ENCODE results near the gene DBN1.

Gene DBN1

DNA sequence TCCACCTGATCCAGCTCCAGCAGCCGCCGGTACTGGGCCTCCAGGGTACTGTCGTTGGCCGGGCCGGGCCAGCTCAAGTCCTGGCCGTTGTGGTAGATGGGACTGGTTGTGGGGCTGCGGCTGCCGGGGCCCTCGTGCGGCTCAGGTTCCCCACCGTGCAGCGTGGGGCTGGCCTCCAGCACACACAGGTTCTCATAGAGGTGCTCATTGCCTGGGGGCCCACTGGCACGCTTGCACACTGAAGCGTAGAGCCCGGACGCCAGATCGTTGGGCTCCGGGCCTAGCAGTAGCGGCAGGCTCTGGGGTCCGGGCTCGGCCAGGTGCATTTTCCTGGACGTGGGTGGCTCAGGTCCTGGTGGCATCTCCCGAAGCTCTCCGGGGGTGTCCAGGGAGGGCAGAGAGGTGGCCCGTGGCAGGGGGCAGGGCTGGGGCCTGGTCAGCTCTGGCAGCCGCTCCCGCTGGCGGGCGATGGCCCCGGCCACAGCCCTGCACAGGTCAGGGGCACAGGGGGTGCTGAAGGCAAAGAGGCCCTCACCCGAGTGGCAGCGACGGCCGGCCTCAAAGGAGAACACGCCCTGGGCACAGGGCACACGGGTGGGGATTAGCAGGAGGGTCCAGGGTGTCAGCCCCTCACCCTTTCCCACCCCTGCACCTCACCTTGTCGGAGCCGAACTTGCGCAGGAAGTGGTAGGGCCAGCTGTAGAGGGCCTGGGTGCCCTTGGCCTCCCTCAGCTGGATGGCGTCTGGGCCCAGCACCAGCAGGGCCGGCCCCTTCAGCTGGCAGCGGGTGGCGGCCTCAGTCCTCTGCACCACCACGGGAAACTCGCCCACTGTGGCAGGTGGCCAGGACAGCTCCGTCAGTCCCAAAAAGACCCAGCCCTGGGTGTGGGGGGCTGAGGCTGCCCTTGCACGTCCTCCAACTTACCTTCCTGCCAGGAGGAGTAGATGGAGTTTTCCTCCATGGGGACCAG, 30.9 kb upstream of the DBN1 start:
- no peak for DNase-seq (ENCODE audit: low read depth)

GRCh38 chr5:177503351-177504085, 30.1 kb upstream of the DBN1 start:
- no peak for DNase-seq (ENCODE audit: low read depth)

GRCh38 chr5:177502886-177503285, 29.5 kb upstream of the DBN1 start:
- DNase-seq (ENCODE audit: low read depth): no peak

DNA sequence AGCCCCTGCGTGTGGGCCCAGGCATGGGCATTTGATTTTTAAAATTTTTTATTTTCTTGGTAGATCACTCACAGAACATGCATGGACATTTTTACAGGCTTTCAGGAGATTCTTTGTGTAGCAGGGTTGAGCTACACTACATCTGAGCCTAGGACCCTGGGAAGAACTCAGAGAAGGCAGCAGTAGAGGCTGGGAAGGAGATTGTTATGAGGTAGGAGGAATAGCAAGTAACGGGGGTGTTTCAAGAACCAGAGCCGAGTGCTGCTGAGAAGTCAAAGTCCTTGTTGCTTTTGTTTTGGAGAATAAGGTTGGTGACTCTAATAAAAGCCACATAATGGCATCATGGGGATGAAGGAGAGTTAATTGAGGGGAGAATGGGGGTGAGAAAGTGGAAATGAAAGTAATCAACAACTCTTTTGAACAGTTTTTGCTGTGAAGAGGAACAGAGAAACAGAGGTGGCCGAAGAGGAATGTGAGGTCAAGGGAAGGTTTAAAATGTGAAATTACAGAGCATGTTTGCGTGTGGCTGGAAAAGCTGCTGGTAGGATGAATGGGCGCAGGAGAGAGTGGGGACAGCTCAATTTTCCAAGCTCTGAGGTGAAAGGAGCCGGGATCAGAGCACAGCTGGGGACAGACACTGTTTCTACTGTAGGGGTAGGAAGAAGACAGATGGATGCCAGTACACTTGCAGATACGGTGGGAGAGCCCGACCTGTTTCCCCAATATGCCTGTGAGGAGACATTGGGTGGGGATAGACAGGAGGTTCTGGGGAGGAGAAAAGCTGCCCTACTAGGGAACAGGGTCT, 28.6 kb upstream of the DBN1 start:
- DNase-seq (ENCODE audit: low read depth): no peak

DNA sequence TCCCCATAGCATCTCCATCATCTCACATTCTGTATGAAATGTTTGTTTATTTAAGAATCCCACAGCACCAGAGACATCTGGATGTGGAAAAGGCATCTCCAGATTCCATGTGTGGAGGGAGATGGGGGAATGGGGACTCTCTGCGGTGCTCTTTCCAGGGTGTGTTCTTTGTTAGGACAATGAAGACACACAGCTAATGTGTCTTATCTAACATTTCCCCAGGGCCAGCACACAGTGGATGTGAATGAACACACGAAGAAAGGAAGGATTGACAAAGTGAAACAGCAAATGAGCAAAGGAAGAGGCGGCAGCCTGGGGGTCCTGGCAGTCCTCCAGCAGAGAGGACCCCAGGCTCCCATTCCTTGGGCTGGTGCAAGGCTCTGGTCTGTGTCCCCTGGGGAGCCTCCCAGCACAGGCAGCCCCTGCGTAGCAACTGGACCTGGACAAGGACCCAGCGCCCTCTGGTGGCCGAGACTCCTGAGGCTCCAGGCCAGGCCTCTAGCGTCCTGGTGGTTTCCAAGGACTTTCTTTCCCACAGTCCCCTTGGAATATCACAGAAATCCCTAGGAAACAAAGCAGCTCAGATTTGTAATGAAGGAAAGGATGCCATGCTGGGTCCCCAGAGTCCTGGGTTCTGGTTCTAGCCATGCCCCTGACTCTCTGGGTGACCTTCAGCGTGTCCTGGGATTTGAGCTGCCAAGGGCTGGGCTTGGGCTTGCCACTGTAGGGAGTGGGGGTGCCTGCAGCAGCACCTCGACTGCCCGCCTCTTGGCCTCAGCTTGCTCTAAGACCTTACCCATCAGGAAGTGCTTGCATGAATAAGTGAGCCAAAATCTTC, 27.5 kb upstream of the DBN1 start:
- peak; percentile 85 for DNase-seq (ENCODE audit: low read depth)

DNA sequence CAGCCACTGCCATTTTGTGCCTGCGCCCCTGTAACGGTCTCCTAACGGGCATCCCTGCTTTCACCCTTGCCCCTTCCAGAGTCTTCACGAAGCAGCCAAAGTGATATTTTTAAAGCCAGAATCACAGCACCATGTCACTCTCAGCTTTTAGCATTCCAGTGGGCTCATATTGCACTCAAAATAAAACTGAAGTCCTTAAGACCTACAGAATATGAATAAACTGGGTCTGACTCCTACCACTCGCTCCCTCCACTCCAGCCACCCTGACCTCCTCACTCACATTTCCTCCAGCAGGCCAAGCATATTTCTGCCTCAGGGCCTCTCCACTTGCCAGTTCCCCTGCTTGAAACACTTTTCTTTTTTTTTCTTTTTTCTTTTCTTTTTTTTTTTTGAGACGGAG, 26.4 kb upstream of the DBN1 start:
- DNase-seq (ENCODE audit: low read depth): no peak

GRCh38 chr5:177498013-177498787, 24.8 kb upstream of the DBN1 start:
- DNase-seq (ENCODE audit: low read depth): no peak

DNA sequence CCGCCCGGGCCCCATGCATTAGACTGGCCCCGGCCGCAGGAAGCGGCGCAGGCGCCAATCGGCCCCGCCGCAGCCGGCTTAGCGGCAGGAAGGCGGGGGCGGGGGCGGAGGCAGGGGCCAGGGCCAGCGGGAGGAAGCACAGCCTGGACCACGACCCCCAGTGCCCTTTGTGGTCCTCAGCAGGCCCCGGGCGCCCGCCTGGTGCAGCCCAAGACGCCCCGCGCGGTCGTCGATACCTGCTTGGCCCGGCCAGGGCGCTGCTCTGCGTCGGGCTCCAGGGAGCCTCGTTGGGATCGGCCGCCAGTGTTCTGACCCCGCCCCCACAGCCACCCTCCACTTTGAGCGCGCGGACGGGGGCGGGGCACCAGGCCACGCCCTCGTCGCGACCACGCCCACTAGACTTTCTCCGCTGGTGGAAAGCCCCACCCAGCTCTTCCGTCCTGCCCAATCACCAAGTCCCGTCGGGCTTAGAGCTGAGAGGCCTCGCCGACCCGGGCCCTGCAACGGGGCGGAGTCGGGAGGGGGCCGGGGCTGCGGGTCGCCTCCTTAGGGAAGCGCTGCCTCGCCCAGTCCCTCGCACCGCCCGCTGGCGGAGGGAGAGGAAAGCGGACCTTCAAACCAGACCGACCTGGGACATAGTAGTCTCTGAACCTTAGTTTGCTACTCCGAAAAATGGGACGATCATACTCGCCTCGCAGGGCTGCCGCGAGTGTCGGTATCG, 24.0 kb upstream of the DBN1 start, which contains the start of gene PDLIM7:
PDLIM7 (minus strand) TSS at position 313 of the 721 bp plus-strand sequence. CDS start 1,092 bp downstream, outside the sequence.
- peak; percentile 88 for DNase-seq (ENCODE audit: low read depth)

DNA sequence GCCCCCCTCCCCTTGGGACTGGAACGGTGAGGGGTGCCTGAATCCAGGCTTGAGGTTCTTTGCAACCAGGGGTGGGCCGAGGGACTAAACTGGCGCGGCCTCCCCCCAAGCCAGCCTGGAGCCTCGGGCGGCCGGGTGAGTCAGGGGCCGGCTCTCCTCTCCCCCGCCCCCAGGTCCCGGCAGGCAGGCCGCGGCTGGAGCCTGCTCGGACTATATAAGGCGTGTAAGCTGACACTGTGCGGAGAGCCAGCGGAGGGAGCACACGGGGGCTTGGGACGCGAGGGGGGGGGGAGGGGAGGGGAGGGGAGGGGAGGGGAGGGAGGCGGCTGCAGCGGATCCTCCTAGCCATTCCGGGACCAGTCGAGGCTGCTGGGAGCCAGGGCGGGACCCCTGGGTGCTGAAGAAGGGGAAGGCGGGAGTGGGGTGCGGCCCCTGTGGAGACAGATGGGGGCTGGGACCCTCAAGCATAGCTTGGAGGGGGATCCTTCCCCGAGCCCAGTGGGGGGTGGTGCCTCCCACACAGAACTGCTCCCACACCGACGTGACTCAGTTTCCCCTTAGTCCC, 23.4 kb upstream of the DBN1 start:
- DNase-seq (ENCODE audit: low read depth): no peak

DNA sequence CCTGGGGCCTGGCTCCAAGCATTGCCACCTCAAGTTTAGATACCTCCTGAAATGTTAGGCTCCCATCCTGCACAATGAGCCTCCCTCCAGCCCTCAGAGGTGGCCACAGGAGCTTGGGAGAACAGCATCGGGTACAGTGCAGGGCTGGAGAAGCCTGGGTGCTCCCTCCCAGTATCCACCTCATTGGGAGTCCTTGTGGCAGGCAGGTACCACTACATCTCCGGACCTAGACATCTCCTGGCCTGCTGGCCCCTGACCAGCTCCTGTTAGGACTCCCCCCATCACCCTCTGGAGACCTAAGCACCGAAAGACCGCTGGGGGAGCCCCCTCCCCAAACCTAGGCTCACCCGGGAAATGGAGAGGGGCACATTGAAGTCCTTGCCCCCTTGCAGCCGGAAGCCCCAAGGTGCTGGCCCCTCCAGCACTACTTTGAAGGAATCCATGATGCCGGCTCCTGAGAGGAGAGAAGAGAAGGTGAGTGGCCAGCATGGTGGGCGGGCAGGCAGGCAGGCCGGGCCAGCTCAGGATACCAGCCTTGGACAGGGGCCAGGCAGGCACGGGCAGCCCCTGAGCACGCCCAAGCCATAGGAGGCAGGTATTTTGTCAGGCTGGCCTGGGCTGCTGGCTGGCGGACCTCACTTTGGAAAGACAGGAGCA, 22.8 kb upstream of the DBN1 start:
- no peak for DNase-seq (ENCODE audit: low read depth)

GRCh38 chr5:177495243-177496060, 22.0 kb upstream of the DBN1 start:
- no peak for DNase-seq (ENCODE audit: low read depth)

DNA sequence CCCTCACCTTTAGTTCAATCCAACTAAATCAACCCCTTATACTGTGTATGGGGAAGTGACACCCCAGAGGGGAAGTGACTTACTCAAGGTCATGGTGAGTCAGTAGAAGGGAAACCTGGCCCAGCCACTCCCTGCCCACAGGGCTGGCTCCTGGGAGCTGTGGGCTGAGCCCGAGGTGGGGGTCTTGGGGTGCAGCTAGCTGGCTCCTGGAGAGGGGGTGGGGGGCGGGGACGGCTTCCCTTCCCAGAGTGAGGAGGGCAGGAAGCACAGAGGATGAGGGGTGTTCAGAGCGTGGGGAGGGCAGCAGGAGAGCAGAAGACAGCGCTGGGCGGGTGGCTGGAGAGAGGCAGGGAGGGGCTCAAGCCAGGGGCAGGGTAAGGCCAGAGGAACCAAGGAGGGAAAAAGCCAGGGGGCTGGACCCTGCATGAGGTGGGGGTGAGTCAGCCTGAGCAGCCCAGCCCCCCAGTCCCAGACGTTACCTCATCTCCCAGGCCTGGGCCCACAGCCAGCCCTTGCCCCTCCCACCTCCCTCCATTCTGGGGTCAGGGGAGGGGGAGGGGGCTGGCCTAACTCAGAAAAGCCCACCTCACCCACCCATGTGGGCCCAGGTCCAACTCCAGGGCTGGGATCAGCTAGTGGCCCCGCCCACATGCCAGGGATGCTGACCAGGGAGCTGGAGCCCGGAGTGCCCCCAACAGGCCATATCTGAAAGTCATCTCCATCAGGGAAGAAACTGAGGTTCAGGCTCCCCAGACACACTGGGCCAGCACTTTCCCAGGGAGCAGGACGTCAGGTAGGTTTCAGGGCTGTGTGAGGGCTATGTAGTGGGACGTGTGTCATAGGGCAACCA, 21.1 kb upstream of the DBN1 start:
- DNase-seq (ENCODE audit: low read depth): no peak

DNA sequence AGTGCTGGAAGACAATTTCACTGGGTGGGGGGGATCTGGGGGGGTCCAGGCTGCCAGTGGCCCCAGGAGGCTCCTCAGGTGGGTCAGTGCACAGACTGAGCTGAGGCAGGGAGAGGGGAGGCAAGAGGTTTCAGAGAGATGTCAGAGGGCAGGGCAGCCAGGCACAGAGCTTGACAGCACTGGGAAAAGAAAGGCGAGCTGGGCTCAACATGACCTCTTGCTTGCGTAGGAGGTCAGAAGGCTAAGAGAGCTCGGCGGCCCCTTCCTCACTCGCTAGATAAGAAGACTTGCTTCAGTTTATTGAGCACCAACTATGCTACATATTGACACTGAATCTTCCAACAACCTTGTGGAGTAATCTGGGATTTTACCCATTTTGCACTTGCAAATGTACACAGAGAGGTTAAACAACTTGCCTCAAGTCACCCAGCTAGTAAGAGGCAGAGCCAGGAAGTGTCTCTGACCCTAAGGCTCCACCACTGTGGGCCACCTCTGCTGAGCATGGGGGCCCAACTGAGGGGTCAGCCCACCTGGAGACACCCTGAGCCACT, 20.4 kb upstream of the DBN1 start:
- no peak for DNase-seq (ENCODE audit: low read depth)

GRCh38 chr5:177492841-177493240, 19.4 kb upstream of the DBN1 start:
- DNase-seq (ENCODE audit: low read depth): no peak

GRCh38 chr5:177491983-177492746, 18.7 kb upstream of the DBN1 start:
- DNase-seq (ENCODE audit: low read depth): no peak

GRCh38 chr5:177491429-177491945, 18.1 kb upstream of the DBN1 start:
- no peak for DNase-seq (ENCODE audit: low read depth)
